HepG2 (cell line): ENCODE data around the gene ENPP1. TPM values are rescaled to one million over a fixed set of nuclear protein-coding genes. Genes with fewer than 3 reads are reported as not detected.

ENCODE experiments used
- HMG20A ChIP-seq: IDR thresholded peaks from 2 replicates; pipeline ENCODE4 v1.6.1; 2016; ENCODE audit warnings: borderline replicate concordance
- MBNL3 ChIP-seq: fragments of 250-450 bp; sonication (Bioruptor Pico); conservative IDR thresholded peaks from 2 replicates; pipeline ENCODE4 v1.8.0; 2022; ENCODE audit warnings: mild to moderate bottlenecking, inconsistent platforms
- ZBTB38 ChIP-seq: sonication (generic); formaldehyde crosslinking; IDR thresholded peaks from 2 replicates; pipeline ENCODE4 v1.5.1; 2020; ENCODE audit warnings: mild to moderate bottlenecking, missing genetic modification reagents
- ZEB1 ChIP-seq: IDR thresholded peaks from 2 replicates; pipeline ENCODE4 v1.6.1; 2012; ENCODE audit warnings: mild to moderate bottlenecking, low read depth, inconsistent platforms; ENCODE audit not compliant: insufficient replicate concordance
- ZNF414 ChIP-seq: sonication (generic); formaldehyde crosslinking; IDR thresholded peaks from 2 replicates; pipeline ENCODE4 v1.5.0; 2020; ENCODE audit warnings: missing genetic modification reagents
- ZNF574 ChIP-seq: sonication (generic); formaldehyde crosslinking; IDR thresholded peaks from 2 replicates; pipeline ENCODE4 v1.4.0; 2020; ENCODE audit warnings: missing genetic modification reagents
- ZNF589 ChIP-seq: sonication (generic); formaldehyde crosslinking; conservative IDR thresholded peaks from 2 replicates; pipeline ENCODE4 v1.8.0; 2022; ENCODE audit warnings: mild to moderate bottlenecking, moderate library complexity, missing genetic modification reagents
- polyA plus RNA-seq, 8 experiments: library from polyadenylated mRNA; depleted of rRNA in 3 of 8; stranded (reverse) in 7 of 8; unstranded in 1 of 8; fragments of >200 nt; fragmentation: Illumina TruSeq in 4 of 8; extraction: Trizol in 4 of 8; gene quantifications; 2 replicates each; pipeline versions ENCODE4 v1.2.1 to v1.2.3, GENCODE V29; 2011 to 2016; ENCODE audit warnings: low read depth in 4 of 8, missing spikeins in 1 of 8, mixed read lengths in 1 of 8; ENCODE audit not compliant: insufficient read depth in 1 of 8
- total RNA-seq, 5 experiments: library from RNA; depleted of rRNA; stranded (reverse); fragments of >200 nt; fragmentation: Illumina TruSeq; extraction: Trizol; gene quantifications; 2 replicates each; pipeline ENCODE4 v1.2.3, GENCODE V29; 2016; ENCODE audit warnings: low read depth in 1 of 5
- TF ChIP-seq, protein P1 (sequence below): sonication (generic); formaldehyde crosslinking; IDR thresholded peaks from 2 replicates; pipeline ENCODE4 v1.4.0; 2020; ENCODE audit warnings: mild to moderate bottlenecking, missing genetic modification reagents, borderline replicate concordance
- TF ChIP-seq, protein P2 (sequence below), 2 experiments: sonication (generic) in 1 of 2; formaldehyde crosslinking in 1 of 2; IDR thresholded peaks; 2 replicates each; pipeline versions ENCODE4 v1.6.1 to v1.9.0; 2014 to 2022; ENCODE audit warnings: antibody characterized with exemption in 1 of 2, borderline replicate concordance in 1 of 2, inconsistent platforms in 1 of 2, low read depth in 1 of 2, missing genetic modification reagents in 1 of 2
- TF ChIP-seq, protein P3 (sequence below): sonication (generic); formaldehyde crosslinking; IDR thresholded peaks from 2 replicates; pipeline ENCODE4 v1.5.0; 2020; ENCODE audit warnings: mild to moderate bottlenecking, missing genetic modification reagents, borderline replicate concordance

Gene ENPP1
- total and polyA plus RNA-seq, 2 of the 13 experiments (the other 11 are each of a cell fraction or from before 2014, with no cell fraction given), result 56.5 to 160 TPM

DNA sequence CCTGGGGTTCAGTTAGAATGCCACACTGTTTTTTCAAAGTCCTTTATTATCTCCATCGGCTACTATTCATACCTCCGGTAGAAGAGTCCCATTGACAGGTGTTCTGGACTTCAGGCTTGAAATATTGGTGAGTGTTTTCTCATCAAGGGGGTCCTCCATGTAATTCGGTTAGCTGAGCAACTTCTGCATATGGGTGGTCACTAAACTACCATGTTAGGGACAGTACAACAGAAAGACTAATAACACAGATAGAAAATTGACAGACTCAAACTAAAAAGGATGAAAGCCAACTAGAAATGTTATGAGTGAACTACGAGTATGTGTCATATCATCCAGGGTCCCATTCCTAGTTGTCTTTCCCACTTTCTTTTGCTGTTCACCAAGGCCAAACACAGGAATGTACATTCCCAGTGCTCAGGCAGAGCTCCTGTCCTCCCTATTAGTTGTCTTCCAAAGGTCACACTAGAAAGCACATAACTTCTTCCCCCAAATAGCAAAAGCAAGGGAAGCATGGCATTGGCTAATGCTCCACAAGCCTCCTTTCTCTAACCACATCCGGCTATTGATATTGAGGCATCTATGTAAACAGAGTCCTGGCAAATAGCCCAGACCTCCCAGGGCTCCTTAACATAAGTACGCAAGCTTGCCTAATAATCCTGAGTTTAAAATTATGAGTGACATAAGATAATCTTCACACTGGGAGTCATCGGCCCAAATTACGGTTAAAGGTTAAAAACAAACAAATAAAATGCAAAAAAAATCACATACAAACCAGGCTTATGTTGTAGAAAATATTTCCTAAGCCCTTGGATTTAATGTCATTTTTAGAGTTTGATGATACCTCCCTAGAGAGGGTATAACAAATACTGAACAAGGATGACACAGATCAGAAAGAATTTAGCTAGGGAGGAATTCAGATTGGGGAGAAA is 130.1 kb downstream of the ENPP1 start (continued):
- TF ChIP-seq ZNF414 (CRISPR knock-in tag), result peak; percentile 77; the same call in 1 of the 2 replicates
- peak; percentile 82 for TF ChIP-seq ZEB1
- TF ChIP-seq ZNF574 (CRISPR knock-in tag), result peak; percentile 64
- TF ChIP-seq, protein P1, sequence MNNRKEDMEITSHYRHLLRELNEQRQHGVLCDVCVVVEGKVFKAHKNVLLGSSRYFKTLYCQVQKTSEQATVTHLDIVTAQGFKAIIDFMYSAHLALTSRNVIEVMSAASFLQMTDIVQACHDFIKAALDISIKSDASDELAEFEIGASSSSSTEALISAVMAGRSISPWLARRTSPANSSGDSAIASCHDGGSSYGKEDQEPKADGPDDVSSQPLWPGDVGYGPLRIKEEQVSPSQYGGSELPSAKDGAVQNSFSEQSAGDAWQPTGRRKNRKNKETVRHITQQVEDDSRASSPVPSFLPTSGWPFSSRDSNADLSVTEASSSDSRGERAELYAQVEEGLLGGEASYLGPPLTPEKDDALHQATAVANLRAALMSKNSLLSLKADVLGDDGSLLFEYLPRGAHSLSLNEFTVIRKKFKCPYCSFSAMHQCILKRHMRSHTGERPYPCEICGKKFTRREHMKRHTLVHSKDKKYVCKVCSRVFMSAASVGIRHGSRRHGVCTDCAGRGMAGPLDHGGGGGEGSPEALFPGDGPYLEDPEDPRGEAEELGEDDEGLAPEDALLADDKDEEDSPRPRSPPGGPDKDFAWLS, result 0 out of 2 replicates have a peak, but pooled peaks have one; percentile 56
- TF ChIP-seq, protein P2, sequence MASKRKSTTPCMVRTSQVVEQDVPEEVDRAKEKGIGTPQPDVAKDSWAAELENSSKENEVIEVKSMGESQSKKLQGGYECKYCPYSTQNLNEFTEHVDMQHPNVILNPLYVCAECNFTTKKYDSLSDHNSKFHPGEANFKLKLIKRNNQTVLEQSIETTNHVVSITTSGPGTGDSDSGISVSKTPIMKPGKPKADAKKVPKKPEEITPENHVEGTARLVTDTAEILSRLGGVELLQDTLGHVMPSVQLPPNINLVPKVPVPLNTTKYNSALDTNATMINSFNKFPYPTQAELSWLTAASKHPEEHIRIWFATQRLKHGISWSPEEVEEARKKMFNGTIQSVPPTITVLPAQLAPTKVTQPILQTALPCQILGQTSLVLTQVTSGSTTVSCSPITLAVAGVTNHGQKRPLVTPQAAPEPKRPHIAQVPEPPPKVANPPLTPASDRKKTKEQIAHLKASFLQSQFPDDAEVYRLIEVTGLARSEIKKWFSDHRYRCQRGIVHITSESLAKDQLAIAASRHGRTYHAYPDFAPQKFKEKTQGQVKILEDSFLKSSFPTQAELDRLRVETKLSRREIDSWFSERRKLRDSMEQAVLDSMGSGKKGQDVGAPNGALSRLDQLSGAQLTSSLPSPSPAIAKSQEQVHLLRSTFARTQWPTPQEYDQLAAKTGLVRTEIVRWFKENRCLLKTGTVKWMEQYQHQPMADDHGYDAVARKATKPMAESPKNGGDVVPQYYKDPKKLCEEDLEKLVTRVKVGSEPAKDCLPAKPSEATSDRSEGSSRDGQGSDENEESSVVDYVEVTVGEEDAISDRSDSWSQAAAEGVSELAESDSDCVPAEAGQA (IDR thresholded peaks at IDR 0.05; ENCODE audit: low read depth), result 0 out of 2 replicates have a peak, but pooled peaks have one; percentile 32
- TF ChIP-seq, protein P2 (CRISPR knock-in tag; IDR thresholded peaks at IDR 0.05; ENCODE audit: borderline replicate concordance), result no peak
- peak; percentile 99 for TF ChIP-seq HMG20A (CRISPR knock-in tag)
- TF ChIP-seq, protein P3, sequence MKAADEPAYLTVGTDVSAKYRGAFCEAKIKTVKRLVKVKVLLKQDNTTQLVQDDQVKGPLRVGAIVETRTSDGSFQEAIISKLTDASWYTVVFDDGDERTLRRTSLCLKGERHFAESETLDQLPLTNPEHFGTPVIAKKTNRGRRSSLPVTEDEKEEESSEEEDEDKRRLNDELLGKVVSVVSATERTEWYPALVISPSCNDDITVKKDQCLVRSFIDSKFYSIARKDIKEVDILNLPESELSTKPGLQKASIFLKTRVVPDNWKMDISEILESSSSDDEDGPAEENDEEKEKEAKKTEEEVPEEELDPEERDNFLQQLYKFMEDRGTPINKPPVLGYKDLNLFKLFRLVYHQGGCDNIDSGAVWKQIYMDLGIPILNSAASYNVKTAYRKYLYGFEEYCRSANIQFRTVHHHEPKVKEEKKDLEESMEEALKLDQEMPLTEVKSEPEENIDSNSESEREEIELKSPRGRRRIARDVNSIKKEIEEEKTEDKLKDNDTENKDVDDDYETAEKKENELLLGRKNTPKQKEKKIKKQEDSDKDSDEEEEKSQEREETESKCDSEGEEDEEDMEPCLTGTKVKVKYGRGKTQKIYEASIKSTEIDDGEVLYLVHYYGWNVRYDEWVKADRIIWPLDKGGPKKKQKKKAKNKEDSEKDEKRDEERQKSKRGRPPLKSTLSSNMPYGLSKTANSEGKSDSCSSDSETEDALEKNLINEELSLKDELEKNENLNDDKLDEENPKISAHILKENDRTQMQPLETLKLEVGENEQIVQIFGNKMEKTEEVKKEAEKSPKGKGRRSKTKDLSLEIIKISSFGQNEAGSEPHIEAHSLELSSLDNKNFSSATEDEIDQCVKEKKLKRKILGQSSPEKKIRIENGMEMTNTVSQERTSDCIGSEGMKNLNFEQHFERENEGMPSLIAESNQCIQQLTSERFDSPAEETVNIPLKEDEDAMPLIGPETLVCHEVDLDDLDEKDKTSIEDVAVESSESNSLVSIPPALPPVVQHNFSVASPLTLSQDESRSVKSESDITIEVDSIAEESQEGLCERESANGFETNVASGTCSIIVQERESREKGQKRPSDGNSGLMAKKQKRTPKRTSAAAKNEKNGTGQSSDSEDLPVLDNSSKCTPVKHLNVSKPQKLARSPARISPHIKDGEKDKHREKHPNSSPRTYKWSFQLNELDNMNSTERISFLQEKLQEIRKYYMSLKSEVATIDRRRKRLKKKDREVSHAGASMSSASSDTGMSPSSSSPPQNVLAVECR (CRISPR knock-in tag), result peak; percentile 78; the same call in 1 of the 2 replicates
- TF ChIP-seq ZNF589 (CRISPR knock-in tag), result no peak; the same call in 1 of the 2 replicates
- no peak for TF ChIP-seq ZBTB38
- no peak for TF ChIP-seq MBNL3 (CRISPR knock-in tag)
